Stomach (tissue), 9 donors: ENCODE results near the gene OR5B21. TPM values are rescaled to one million over a fixed set of nuclear protein-coding genes. Genes with fewer than 3 reads are reported as not detected.

Source experiments
- DNase-seq, 2 donors: peaks; one replicate each; pipeline versions ENCODE4 v3.0.0 to v3.0.0-alpha.2; 2013 to 2019
- H3K27ac ChIP-seq, 5 donors: fragments of 200-600 bp in 4 of 5; sonication (generic) in 4 of 5; one replicate each; pipeline ENCODE4 v1.5.1; 2013 to 2019; ENCODE audit warnings: mild to moderate bottlenecking in 1 of 5, moderate library complexity in 1 of 5
- H3K27me3 ChIP-seq, 3 donors: fragments of 200-600 bp; sonication (generic); one replicate each; pipeline ENCODE4 v1.5.1; 2017 to 2019; ENCODE audit warnings: mixed run types in 1 of 3
- H3K36me3 ChIP-seq, 4 donors: fragments of 200-600 bp; sonication (generic); 1 replicate in 3 of 4; 2 replicates in 1 of 4; pipeline ENCODE4 v1.5.1; 2016 to 2019
- H3K4me1 ChIP-seq, 4 donors: fragments of 200-600 bp; sonication (generic); one replicate each; pipeline ENCODE4 v1.5.1; 2016 to 2019
- H3K4me3 ChIP-seq, 4 donors: fragments of 200-600 bp; sonication (generic) in 3 of 4; one replicate each; pipeline ENCODE4 v1.5.1; 2016 to 2019; ENCODE audit warnings: mild to moderate bottlenecking in 1 of 4
- H3K9me3 ChIP-seq, 4 donors: fragments of 200-600 bp; sonication (generic); one replicate each; pipeline ENCODE4 v1.5.1; 2016 to 2019
- EP300 ChIP-seq: sonication (generic); formaldehyde crosslinking; IDR thresholded peaks from one replicate; pipeline ENCODE4 v1.6.1; 2017; ENCODE audit warnings: antibody characterized with exemption
- POLR2A ChIP-seq, 4 donors: fragments of 450-650 bp; IDR thresholded peaks; one replicate each; pipeline ENCODE4 v1.6.1; 2016; ENCODE audit warnings: antibody characterized with exemption in 4 of 4, control low read depth in 2 of 4, mild to moderate bottlenecking in 1 of 4, moderate library complexity in 1 of 4
- POLR2AphosphoS5 ChIP-seq, 3 donors: sonication (generic); formaldehyde crosslinking; IDR thresholded peaks; one replicate each; pipeline ENCODE4 v1.6.1; 2016; ENCODE audit warnings: antibody characterized with exemption in 3 of 3
- WGBS, 5 donors: extraction: QIAGEN DNeasy Blood & Tissue Kit in 3 of 5; methylation state at CpG; one replicate each; pipeline versions ENCODE4 v1.1.5 to v1.1.7; 2013 to 2018; 5-methylcytosine and 5-hydroxymethylcytosine counted together
- intact Hi-C: fragments of 100-400 bp; cut with DNase I; formaldehyde crosslinking; loops from one replicate; pipeline ENCODE4 v1.15.1; 2023; ENCODE audit warnings: low total_unique reads
- polyA plus RNA-seq, 3 donors: library from polyadenylated mRNA; stranded (reverse); fragments of 200-250 nt; gene quantifications; one replicate each; pipeline ENCODE4 v1.2.3, GENCODE V29; 2013
- total RNA-seq, 5 donors: library from RNA; depleted of rRNA; stranded (reverse); fragments of >200 nt; gene quantifications; one replicate each; pipeline versions ENCODE4 v1.1.0 to v1.2.3, GENCODE V29; 2014 to 2016
- TF ChIP-seq, protein P1 (sequence below), 7 experiments: fragments of 450-650 bp in 4 of 7; fragments of 200-600 bp in 3 of 7; sonication (generic) in 3 of 7; IDR thresholded peaks; one replicate each; pipeline ENCODE4 v1.5.1; 2016 to 2019; ENCODE audit warnings: antibody characterized with exemption in 7 of 7, control low read depth in 2 of 7, mild to moderate bottlenecking in 1 of 7
- donor health status: healthy with polysubstance abuse.
- donor health status: Bipolar disorder and iron deficiency.
- donor health status: healthy.

OR5B21 gene
- total and polyA plus RNA-seq, 8 donors = not detected

DNA sequence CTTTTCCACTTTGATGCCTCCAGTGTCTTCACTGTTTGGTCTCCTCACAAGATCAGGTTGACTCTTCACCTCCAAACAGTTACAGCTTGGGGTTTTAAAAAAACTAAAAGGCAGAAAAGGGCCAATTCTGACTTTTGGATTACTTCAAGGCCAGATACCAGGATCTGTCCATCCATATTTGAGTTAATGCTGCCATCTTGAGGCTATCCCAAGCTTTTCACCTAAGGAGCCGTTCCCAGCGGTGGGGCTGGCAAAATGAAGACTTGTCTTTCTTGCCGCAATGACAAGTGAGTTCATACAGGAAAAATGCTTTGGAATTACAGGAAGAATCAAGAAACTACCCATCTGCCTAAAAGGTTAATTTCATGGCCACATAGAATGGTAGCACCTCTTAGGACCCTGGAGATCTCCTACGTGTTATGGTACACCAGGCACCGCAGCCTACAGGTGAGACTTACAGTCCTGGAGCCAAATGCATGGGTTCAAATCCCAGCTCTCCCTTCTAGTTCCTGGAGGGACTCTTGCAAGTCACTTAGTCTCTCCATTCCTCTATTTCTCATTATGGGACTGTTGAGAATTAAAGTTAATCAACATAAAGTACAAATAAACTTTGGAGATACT is 6.0 kb upstream of the OR5B21 start:
- intact Hi-C loops = no loop called here
- TF ChIP-seq POLR2AphosphoS5 (IDR thresholded peaks at IDR 0.05) = no peak
- TF ChIP-seq, protein P1, sequence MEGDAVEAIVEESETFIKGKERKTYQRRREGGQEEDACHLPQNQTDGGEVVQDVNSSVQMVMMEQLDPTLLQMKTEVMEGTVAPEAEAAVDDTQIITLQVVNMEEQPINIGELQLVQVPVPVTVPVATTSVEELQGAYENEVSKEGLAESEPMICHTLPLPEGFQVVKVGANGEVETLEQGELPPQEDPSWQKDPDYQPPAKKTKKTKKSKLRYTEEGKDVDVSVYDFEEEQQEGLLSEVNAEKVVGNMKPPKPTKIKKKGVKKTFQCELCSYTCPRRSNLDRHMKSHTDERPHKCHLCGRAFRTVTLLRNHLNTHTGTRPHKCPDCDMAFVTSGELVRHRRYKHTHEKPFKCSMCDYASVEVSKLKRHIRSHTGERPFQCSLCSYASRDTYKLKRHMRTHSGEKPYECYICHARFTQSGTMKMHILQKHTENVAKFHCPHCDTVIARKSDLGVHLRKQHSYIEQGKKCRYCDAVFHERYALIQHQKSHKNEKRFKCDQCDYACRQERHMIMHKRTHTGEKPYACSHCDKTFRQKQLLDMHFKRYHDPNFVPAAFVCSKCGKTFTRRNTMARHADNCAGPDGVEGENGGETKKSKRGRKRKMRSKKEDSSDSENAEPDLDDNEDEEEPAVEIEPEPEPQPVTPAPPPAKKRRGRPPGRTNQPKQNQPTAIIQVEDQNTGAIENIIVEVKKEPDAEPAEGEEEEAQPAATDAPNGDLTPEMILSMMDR (IDR thresholded peaks at IDR 0.05) = peak in 5 of 7 experiments; percentile 26 to 50 (median 37)

DNA sequence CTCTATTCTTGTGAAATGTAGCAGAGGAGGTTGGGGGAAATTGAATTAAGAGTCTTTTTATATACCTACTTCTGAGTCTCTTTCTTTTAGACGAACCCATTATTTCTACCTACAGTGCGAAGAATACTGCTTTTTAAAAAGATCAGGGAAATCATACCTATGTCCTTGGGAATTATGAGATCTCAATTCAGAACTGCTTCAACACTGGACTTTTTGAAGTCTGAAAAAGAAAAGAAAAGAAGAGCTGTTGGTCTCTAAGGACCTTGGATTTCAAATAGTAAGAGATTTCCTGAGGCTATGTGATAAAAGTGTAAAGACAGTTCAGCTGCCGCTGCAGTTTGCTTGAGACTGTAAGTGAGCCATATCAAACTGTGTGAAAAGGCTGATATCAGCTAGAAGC is 3.7 kb upstream of the OR5B21 start:
- WGBS, 5 donors = 78 to 84% (median 82%) methylated on average over 3 of the region's 3 CpGs
- Histone ChIP-seq H3K4me1 (no peaks in the 10 kb centered on the region), H3K9me3 (no peaks in the 10 kb centered on the region), H3K27ac (no peak overlapping the region), H3K36me3 (no peaks in the 10 kb centered on the region), H3K27me3 (peaks cover 0 to 5% (median 0%) of the 10 kb centered on the region in 3 donors), H3K4me3 (no peak overlapping the region)
- intact Hi-C loops = no loop called here
- DNase-seq = no peak
- TF ChIP-seq POLR2A (IDR thresholded peaks at IDR 0.05) = no peak
- TF ChIP-seq EP300 = no peak
- no peak for TF ChIP-seq POLR2AphosphoS5 (IDR thresholded peaks at IDR 0.05)
- TF ChIP-seq, protein P1 (IDR thresholded peaks at IDR 0.05) = no peak

More for the DNA sequence above, 6.0 kb upstream of the OR5B21 start:
- Histone ChIP-seq H3K4me1 (no peaks in the 10 kb centered on the region), H3K36me3 (no peaks in the 10 kb centered on the region), H3K27ac (no peak overlapping the region), H3K4me3 (no peak overlapping the region), H3K9me3 (no peaks in the 10 kb centered on the region), H3K27me3 (peaks cover 0 to 13% (median 0%) of the 10 kb centered on the region in 3 donors)
- DNase-seq = peak in 1 of 2 donors; percentile 75
- 29 to 32% (median 31%) methylated on average over 5 of the region's 5 CpGs for WGBS, 5 donors

DNA sequence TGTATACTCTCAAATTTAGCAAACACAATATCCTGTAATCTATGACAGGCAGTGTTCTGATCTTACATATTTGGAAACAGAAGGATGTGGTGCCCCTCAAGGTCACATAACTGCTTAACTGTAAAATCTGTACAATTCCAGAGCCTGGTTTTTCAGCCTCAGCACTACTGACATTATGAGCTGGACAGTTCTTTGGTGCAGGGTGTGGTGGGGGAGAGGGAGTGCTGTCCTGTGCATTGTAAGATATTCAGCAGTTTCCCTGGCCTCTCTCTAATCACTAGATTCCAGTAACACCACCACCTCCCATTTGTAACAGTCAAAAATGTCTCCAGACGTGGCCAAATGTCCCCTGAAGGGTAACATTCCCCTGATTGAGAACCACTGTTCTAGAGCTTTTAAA is 1.8 kb upstream of the OR5B21 start:
- no peak for DNase-seq
- intact Hi-C loops = no loop called here
- Histone ChIP-seq H3K27me3 (no peaks in the 10 kb centered on the region), H3K36me3 (no peaks in the 10 kb centered on the region), H3K27ac (no peak overlapping the region), H3K9me3 (no peaks in the 10 kb centered on the region), H3K4me1 (no peaks in the 10 kb centered on the region), H3K4me3 (no peak overlapping the region)
- 52 to 68% (median 63%) methylated on average over 1 of the region's 1 CpG for WGBS, 5 donors
- TF ChIP-seq, protein P1 (IDR thresholded peaks at IDR 0.05) = no peak
- TF ChIP-seq EP300 = no peak
- no peak for TF ChIP-seq POLR2AphosphoS5 (IDR thresholded peaks at IDR 0.05)
- no peak for TF ChIP-seq POLR2A (IDR thresholded peaks at IDR 0.05)

DNA sequence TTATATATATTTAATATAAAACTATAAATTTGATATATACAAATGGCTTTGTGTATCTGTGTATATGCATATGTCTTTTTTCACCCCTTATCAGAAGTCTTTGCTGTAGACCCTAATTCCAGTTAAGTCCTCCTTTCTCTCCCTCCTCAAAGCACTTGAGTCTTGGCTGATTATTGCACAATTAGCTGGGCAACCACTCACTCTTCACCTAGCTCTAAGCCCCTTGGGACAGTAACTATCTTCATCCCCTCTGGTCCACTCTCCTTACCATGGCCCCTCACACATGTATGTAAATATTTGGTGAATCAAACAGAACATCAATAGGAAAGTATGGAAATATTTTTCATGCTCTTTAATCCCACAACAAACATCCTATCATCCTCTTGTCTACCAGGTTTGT is 909 bp upstream of the OR5B21 start:
- TF ChIP-seq POLR2AphosphoS5 (IDR thresholded peaks at IDR 0.05) (no peak), POLR2A (IDR thresholded peaks at IDR 0.05) (no peak), EP300 (no peak)
- TF ChIP-seq, protein P1 (IDR thresholded peaks at IDR 0.05) = no peak
- no peak overlapping the region for H3K4me3 ChIP-seq
- H3K9me3 ChIP-seq = no peaks in the 10 kb centered on the region
- H3K4me1 ChIP-seq = no peaks in the 10 kb centered on the region
- no peak for DNase-seq
- no peaks in the 10 kb centered on the region for H3K27me3 ChIP-seq
- H3K27ac ChIP-seq = no peak overlapping the region
- no peaks in the 10 kb centered on the region for H3K36me3 ChIP-seq
- intact Hi-C loops = no loop called here
